ENCODE data around the gene TBC1D25.

The TBC1D25 gene

GRCh38 chrX:48604701-48605100, 65.2 kb downstream of the TBC1D25 start:
- H3K36me3 ChIP-seq (ENCODE audit: control insufficient read depth in 2 of 2, insufficient read depth in 1 of 2, low read length in 2 of 2), result peaks cover 0 to 51% of the 10 kb centered on the region in 2 experiments
- no peak for TF ChIP-seq ZNF596 (tag by site-specific recombination; IDR thresholded peaks at IDR 0.05)
- TF ChIP-seq ZNF184 (tag by site-specific recombination; IDR thresholded peaks at IDR 0.05), result no peak
- TF ChIP-seq ZNF239 (tag by site-specific recombination; IDR thresholded peaks at IDR 0.05), result no peak
- TF ChIP-seq KLF8 (tag by site-specific recombination; IDR thresholded peaks at IDR 0.05), result no peak
- no peak overlapping the region for H3K4me3 ChIP-seq (ENCODE audit: low read depth, low read length)
- POLR2A ChIA-PET, result interaction anchor here (1.0 kb wide), 1 partner anchor 30 kb away, joined by 3 read pairs; the partner anchor contains the start of gene RBM3
- H3K4me1 ChIP-seq (ENCODE audit: control insufficient read depth, insufficient read depth, low read length), result no peaks in the 10 kb centered on the region
- H3K27ac ChIP-seq (ENCODE audit: extremely low read depth, low read depth, low read length), result no peak overlapping the region
- CTCF ChIA-PET, result interaction anchor here (0.6 to 1.0 kb wide), 2 partner anchors 21 to 27 kb away, joined by 3 read pairs; no protein-coding TSS in a partner anchor
- H3K9me3 ChIP-seq (ENCODE audit: control insufficient read depth, insufficient read depth, low read depth, low read length), result no peaks in the 10 kb centered on the region

GRCh38 chrX:48606091-48606490, 66.6 kb downstream of the TBC1D25 start:
- no peaks in the 10 kb centered on the region for H3K4me1 ChIP-seq (ENCODE audit: control insufficient read depth, insufficient read depth, low read length)
- H3K36me3 ChIP-seq (ENCODE audit: control insufficient read depth in 2 of 2, insufficient read depth in 1 of 2, low read length in 2 of 2), result peaks cover 0 to 40% of the 10 kb centered on the region in 2 experiments; a peak in 2 of 3 replicates
- ChIA-PET CTCF (interaction anchor here (0.6 kb wide), 2 partner anchors 35 to 64 kb away, joined by 3 to 4 read pairs; no protein-coding TSS in a partner anchor), POLR2A (no interaction called here)
- no peak overlapping the region for H3K27ac ChIP-seq (ENCODE audit: extremely low read depth, low read depth, low read length)
- H3K4me3 ChIP-seq (ENCODE audit: low read depth, low read length), result no peak overlapping the region
- H3K9me3 ChIP-seq (ENCODE audit: control insufficient read depth, insufficient read depth, low read depth, low read length), result no peaks in the 10 kb centered on the region
- TF ChIP-seq ZIC2 (tag by site-specific recombination; IDR thresholded peaks at IDR 0.05) (peak; percentile 24; the same call in 1 of the 2 replicates), ZNF16 (tag by site-specific recombination; IDR thresholded peaks at IDR 0.05; ENCODE audit: low read depth) (no peak)

GRCh38 chrX:48611703-48612102, 72.2 kb downstream of the TBC1D25 start:
- ChIA-PET CTCF (no interaction called here), POLR2A (no interaction called here)
- TF ChIP-seq IKZF3 (tag by site-specific recombination; IDR thresholded peaks at IDR 0.05) (no peak), ZNF626 (tag by site-specific recombination; IDR thresholded peaks at IDR 0.05) (no peak), ZSCAN4 (tag by site-specific recombination; IDR thresholded peaks at IDR 0.05) (no peak)
- Histone ChIP-seq H3K27ac (ENCODE audit: extremely low read depth, low read depth, low read length) (no peak overlapping the region), H3K36me3 (ENCODE audit: control insufficient read depth in 2 of 2, insufficient read depth in 1 of 2, low read length in 2 of 2) (no peaks in the 10 kb centered on the region), H3K4me3 (ENCODE audit: low read depth, low read length) (no peak overlapping the region), H3K9me3 (ENCODE audit: control insufficient read depth, insufficient read depth, low read depth, low read length) (no peaks in the 10 kb centered on the region), H3K4me1 (ENCODE audit: control insufficient read depth, insufficient read depth, low read length) (no peaks in the 10 kb centered on the region)
